ENCODE measurements around the gene HHLA2. TPM values are rescaled to one million over a fixed set of nuclear protein-coding genes. Genes with fewer than 3 reads are reported as not detected.

Gene HHLA2
- total RNA-seq, 1 donor from 2014 or later: not detected

DNA sequence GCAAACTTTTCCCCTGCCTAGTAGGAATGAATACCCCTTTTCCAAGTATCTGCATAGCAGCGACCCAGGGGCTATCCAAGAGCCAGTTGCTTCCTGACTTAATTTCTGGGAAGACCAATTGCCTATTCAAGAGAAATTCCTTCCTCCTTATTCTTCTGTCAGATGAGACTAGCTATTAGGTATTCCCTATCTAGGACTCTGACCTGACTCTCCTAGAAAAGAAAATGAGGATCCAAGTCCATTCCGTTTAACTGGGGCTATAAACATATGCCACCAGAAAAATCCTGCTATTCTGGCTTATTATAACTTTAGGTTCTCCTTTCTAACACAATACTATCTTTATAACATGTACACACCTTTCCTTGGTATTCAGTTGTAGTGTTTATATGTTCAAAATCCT lies 1.7 kb downstream of the HHLA2 start:
- ATAC-seq (peak; percentile 54), DNase-seq (ENCODE audit: low spot score) (no peak)

DNA sequence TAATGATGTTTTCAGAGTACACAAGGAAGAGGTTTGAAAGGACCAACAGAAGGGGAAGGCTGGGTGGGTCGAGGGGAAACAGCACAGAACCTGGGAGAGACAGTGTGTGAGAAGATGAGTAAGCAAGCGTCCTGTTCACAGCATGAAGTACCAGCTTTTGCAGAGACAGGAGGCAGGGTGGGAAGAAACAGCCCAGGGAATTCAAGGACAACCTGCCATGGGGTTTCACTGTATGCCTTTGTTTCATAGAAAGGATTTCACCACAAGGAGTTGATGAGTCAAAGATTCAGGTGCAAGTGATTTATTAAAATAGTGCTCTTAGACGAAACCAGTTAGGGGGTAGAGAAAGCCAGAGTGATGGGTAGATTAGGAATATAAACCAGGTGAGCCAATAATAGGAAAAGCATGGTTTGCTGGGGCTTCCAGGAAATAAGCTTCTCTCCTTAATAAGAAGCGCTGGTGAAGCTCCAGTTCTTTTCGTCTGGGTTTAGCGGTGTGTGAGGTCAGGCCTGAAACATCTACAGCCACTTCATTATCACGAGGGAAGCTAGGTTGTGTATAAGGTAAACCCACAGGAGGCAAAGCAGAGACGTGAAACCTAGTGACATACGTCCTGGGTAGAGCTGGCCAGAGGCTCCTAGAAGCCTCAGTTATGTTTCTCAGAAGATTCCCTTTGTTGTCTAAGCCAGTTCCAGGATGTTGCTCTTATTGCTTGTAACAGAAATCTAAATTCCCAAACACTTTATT lies 3.9 kb downstream of the HHLA2 start:
- DNase-seq (ENCODE audit: low spot score) (no peak), ATAC-seq (no peak)

DNA sequence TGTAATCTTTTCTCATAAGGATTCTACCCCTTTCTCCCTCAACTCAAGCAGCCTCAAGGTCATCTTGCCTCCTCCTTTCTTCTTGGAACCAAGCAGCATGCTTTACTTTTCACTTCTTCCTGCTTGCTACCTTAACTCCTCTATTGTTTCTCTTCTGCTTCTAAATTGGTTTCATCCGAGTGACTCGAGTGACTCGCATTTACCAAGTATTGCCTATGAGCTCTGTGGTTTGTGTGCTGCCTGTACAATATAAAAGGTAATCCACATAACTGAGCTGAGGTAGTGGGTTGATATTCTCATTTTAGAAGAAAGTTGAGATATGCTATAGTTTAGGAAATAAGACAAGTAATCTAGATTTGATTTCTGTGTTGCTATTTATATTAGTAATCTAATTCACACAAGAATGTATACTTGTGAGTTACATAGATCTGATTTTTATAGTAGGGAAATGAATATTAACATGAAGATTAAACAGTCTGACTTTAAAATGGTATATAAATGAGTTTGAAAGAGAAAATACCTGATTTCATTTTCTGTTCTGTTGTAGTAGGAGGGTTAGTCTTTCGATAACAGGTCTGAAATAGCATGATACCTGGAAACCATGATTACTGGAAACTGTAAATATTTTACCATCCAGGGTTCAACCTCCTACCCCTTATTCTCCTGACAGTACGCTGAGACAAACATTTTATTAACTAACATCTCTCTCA lies 5.5 kb downstream of the HHLA2 start:
- ATAC-seq: no peak

GRCh38 chr3:108302570-108302969 lies 6.2 kb downstream of the HHLA2 start:
- ATAC-seq: no peak
- DNase-seq (ENCODE audit: low spot score): no peak

More for the DNA sequence above, 5.5 kb downstream of the HHLA2 start:
- no peak for DNase-seq (ENCODE audit: low spot score)

DNA sequence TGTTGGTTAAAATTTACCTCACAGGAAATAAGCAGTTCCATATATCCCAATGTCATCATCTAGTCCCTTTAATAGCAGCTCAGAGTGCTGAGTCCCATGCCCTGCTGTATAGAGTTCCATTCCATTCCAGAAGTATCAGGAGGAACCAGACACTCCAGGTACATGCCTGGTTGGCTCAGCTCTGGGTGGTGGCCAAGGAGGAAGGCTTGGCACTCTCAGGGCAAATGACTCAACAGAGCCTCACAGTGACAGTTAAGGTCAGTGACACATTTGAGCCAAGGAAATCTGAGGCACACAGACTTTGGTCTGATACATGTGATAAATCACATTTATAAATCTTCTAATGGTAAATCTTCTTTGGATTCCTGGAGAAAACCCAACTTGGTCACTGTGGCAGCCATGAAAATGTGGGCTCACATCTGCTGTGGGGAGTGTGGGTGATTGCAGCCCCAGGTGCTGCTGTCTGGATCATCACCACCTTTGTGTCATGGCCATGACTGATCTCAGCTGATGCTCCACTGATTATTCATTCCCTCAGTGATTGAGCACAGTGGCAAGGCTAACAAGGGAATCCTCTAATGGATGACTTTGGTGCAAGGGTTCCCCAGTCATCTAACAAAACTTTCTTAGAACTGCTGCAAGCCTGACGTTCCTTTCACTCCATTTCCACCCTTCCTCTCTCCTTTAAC lies 9.3 kb downstream of the HHLA2 start:
- ATAC-seq: peak; percentile 82

DNA sequence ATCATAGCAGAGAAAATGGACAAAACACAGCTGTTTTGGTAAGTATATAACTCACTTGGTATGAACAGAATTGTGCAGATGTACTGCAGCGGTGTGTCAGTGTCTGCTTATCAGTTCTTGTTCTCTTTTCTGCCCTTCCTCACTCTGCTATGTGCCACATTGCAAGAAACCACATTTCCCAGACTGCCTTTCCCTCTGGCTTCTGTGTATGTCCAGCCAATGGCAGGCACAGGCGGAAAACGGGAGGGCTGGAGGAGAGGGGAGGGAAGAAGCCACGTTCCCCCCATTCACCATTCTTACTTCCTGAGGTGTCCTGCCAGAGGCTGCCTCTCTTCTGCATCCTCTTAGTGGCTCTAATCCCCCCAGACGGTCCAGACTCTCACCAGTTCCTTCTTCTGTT lies 15.4 kb downstream of the HHLA2 start:
- ATAC-seq (no peak), DNase-seq (ENCODE audit: low spot score) (no peak)

More for the DNA sequence above, 9.3 kb downstream of the HHLA2 start:
- no peak for DNase-seq (ENCODE audit: low spot score)

GRCh38 chr3:108312656-108313055 lies 16.3 kb downstream of the HHLA2 start:
- DNase-seq (ENCODE audit: low spot score) (no peak), ATAC-seq (no peak)

GRCh38 chr3:108315767-108316301 lies 19.5 kb downstream of the HHLA2 start:
- ATAC-seq: no peak
- no peak for DNase-seq (ENCODE audit: low spot score)

- DNase-seq (ENCODE audit: low spot score) (no peak), ATAC-seq (no peak)
Measured at GRCh38 chr3:108319428-108320082, 23.2 kb downstream of the HHLA2 start.

GRCh38 chr3:108320746-108321350 lies 24.5 kb downstream of the HHLA2 start:
- no peak for ATAC-seq
- DNase-seq (ENCODE audit: low spot score): no peak

GRCh38 chr3:108322352-108322751 lies 26.0 kb downstream of the HHLA2 start:
- ATAC-seq (no peak), DNase-seq (ENCODE audit: low spot score) (no peak)

GRCh38 chr3:108324177-108324576 lies 27.8 kb downstream of the HHLA2 start:
- no peak for ATAC-seq
- no peak for DNase-seq (ENCODE audit: low spot score)

GRCh38 chr3:108327168-108327567 lies 30.8 kb downstream of the HHLA2 start:
- DNase-seq (ENCODE audit: low spot score) (no peak), ATAC-seq (no peak)

DNA sequence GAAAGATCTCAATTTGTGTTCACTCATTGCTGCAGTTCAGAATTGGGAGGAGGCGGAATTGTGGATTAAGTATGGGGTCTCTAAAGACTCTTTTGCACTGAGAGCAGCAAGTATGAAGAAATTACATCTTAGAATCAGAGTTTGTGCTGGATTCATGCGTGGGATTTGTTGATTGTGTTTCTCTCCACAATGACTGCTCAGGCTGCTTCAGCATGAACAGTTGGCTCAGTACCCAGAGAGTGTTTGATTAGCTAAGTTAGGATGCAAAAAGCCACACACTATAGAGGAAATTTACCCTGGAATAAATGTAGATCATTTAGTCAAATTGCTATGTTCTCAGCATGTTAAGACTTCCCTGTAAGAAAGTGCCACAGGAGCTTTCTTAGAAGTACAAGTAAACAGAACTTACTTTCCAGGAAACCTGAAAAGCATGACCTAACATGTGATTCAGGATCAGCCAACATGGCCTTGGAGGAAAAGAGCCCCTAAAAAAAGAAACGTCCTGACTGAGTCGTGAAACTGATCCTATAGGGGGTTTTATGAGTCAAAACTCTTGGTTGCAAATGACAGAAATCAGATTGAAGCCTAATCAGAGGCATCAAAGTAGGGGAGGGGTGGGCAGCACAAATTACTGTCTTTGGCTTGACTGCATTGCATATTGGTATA lies 32.6 kb downstream of the HHLA2 start:
- DNase-seq (ENCODE audit: low spot score) (no peak), ATAC-seq (no peak)

DNA sequence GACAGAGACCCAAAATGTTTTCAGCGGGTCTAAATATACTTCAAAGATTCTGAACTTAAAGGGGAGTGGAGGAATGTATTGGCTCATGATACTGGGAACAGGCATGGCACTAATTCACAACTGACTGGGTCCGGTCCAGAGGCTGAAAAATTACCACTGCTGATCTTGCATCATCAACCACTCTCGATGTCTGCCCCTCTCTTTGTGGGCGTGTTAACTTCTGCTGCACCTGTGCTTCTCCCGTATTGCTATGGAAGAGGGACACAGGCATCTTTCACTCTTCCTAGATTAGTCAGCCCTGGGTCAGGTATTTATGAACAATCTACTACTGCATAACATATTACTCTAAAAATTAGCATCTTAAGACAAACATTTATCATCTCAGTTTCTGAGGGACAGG lies 33.2 kb downstream of the HHLA2 start:
- DNase-seq (ENCODE audit: low spot score) (no peak), ATAC-seq (no peak)

- no peak for ATAC-seq
- DNase-seq (ENCODE audit: low spot score): no peak
Measured at GRCh38 chr3:108329947-108330346, 33.6 kb downstream of the HHLA2 start.

- ATAC-seq (no peak), DNase-seq (ENCODE audit: low spot score) (no peak)
Measured at GRCh38 chr3:108331792-108332191, 35.4 kb downstream of the HHLA2 start.

DNA sequence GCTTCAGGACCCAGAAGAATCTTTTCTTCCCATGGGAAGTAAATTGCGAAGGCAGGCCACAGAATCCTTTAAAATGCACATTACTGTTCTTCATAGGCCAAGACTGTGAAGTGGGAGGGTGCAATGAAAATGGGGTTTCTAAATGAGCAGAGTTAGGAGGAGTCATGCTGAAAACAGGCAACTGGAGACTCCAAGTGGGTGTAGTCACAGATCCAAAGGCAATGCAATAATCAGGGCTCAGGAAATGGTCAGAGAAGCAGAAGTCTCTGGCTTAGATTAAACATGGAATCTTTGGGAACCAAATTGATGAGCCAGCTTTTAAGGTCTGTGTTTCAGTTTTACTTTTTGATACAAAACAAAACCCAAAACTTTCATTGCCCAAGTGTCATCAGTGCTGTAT lies 37.6 kb downstream of the HHLA2 start:
- no peak for DNase-seq (ENCODE audit: low spot score)
- ATAC-seq: no peak

- ATAC-seq: no peak
- DNase-seq (ENCODE audit: low spot score): no peak
Measured at GRCh38 chr3:108334701-108335100, 38.4 kb downstream of the HHLA2 start.

- DNase-seq (ENCODE audit: low spot score) (no peak), ATAC-seq (peak; percentile 63)
Measured at GRCh38 chr3:108338901-108339545, 42.7 kb downstream of the HHLA2 start.
